SK-N-SH treated with all-trans-retinoic acid at 6 μM for 48 hours (cell line): ENCODE measurements around the gene TOP2B.

Experiments used
- ATAC-seq: fragments of 200-7000 bp; cut with Tn5 transposase; 3 replicates; pipeline ENCODE4 v1.9.1; 2020; ENCODE audit warnings: mild to moderate bottlenecking, moderate library complexity
- ARNTL ChIP-seq: fragments of 450-650 bp; formaldehyde crosslinking; IDR thresholded peaks from 2 replicates; pipeline ENCODE4 v1.5.0; 2020; ENCODE audit warnings: low read depth, mild to moderate bottlenecking, moderate library complexity, borderline replicate concordance
- BACH2 ChIP-seq: fragments of 250-450 bp; sonication (Bioruptor Pico); IDR thresholded peaks from 2 replicates; pipeline ENCODE4 v1.9.0; 2021; ENCODE audit warnings: mild to moderate bottlenecking, borderline replicate concordance
- CREB5 ChIP-seq: fragments of 250-450 bp; sonication (Bioruptor Pico); IDR thresholded peaks from 2 replicates; pipeline ENCODE4 v1.5.1; 2020; ENCODE audit warnings: low read depth, mild to moderate bottlenecking, moderate library complexity
- CSDC2 ChIP-seq: fragments of 250-450 bp; sonication (Bioruptor Pico); IDR thresholded peaks from 2 replicates; pipeline ENCODE4 v1.5.0; 2020; ENCODE audit warnings: mild to moderate bottlenecking, moderate library complexity
- ESRRG ChIP-seq: fragments of 250-450 bp; sonication (Bioruptor Pico); IDR thresholded peaks from 2 replicates; pipeline ENCODE4 v1.6.1; 2021; ENCODE audit warnings: mild to moderate bottlenecking
- GLIS3 ChIP-seq: fragments of 250-450 bp; sonication (Bioruptor Pico); IDR thresholded peaks from 2 replicates; pipeline ENCODE4 v1.5.0; 2020; ENCODE audit warnings: mild to moderate bottlenecking, moderate library complexity
- ISL1 ChIP-seq: fragments of 250-450 bp; sonication (Bioruptor Pico); IDR thresholded peaks from 2 replicates; pipeline ENCODE4 v2.1.2; 2022; ENCODE audit warnings: mild to moderate bottlenecking, moderate library complexity
- OSR1 ChIP-seq: fragments of 250-450 bp; sonication (Bioruptor Pico); IDR thresholded peaks from 2 replicates; pipeline ENCODE4 v1.8.0; 2022; ENCODE audit warnings: moderate library complexity, mild to moderate bottlenecking, inconsistent platforms
- PPARA ChIP-seq: fragments of 250-450 bp; sonication (Bioruptor Pico); IDR thresholded peaks from 2 replicates; pipeline ENCODE4 v1.5.0; 2020; ENCODE audit warnings: mild to moderate bottlenecking, borderline replicate concordance
- RARB ChIP-seq: fragments of 250-450 bp; sonication (Bioruptor Pico); IDR thresholded peaks from 2 replicates; pipeline ENCODE4 v1.8.0; 2021; ENCODE audit warnings: mild to moderate bottlenecking, moderate library complexity
- SNAI2 ChIP-seq: fragments of 250-450 bp; sonication (Bioruptor Pico); IDR thresholded peaks from 2 replicates; pipeline ENCODE4 v1.5.0; 2020; ENCODE audit warnings: mild to moderate bottlenecking, moderate library complexity
- TCF4 ChIP-seq: fragments of 250-450 bp; sonication (Bioruptor Pico); IDR thresholded peaks from 2 replicates; pipeline ENCODE4 v1.8.0; 2021; ENCODE audit warnings: mild to moderate bottlenecking, moderate library complexity, borderline replicate concordance
- TOX ChIP-seq: fragments of 250-450 bp; sonication (Bioruptor Pico); IDR thresholded peaks from 2 replicates; pipeline ENCODE4 v1.8.0; 2021; ENCODE audit warnings: mild to moderate bottlenecking, moderate library complexity, borderline replicate concordance
- TSHZ2 ChIP-seq: fragments of 250-450 bp; sonication (Bioruptor Pico); IDR thresholded peaks from 2 replicates; pipeline ENCODE4 v1.5.0; 2020; ENCODE audit warnings: mild to moderate bottlenecking, moderate library complexity
- ZC3H10 ChIP-seq: fragments of 250-450 bp; sonication (Bioruptor Pico); IDR thresholded peaks from 2 replicates; pipeline ENCODE4 v1.5.1; 2021; ENCODE audit warnings: mild to moderate bottlenecking, moderate library complexity
- ZFP3 ChIP-seq: fragments of 250-450 bp; sonication (Bioruptor Pico); IDR thresholded peaks from 2 replicates; pipeline ENCODE4 v1.5.0; 2020; ENCODE audit warnings: mild to moderate bottlenecking, moderate library complexity
- ZFP30 ChIP-seq: fragments of 450-650 bp; formaldehyde crosslinking; IDR thresholded peaks from 2 replicates; pipeline ENCODE4 v1.5.0; 2022; ENCODE audit warnings: mild to moderate bottlenecking, moderate library complexity
- ZNF565 ChIP-seq: fragments of 450-650 bp; formaldehyde crosslinking; conservative IDR thresholded peaks from 2 replicates; pipeline ENCODE4 v1.5.0; 2020; ENCODE audit warnings: low read depth, mild to moderate bottlenecking, moderate library complexity
- ZNF8 ChIP-seq: fragments of 450-650 bp; formaldehyde crosslinking; IDR thresholded peaks from 2 replicates; pipeline ENCODE4 v1.5.0; 2020; ENCODE audit warnings: mild to moderate bottlenecking, moderate library complexity
- TF ChIP-seq, protein P1 (sequence below): fragments of 250-450 bp; sonication (Bioruptor Pico); IDR thresholded peaks from 2 replicates; pipeline ENCODE4 v1.8.0; 2021; ENCODE audit warnings: low read depth, mild to moderate bottlenecking, moderate library complexity, borderline replicate concordance
- TF ChIP-seq, protein P2 (sequence below): fragments of 250-450 bp; sonication (Bioruptor Pico); IDR thresholded peaks from 2 replicates; pipeline ENCODE4 v1.8.0; 2020; ENCODE audit warnings: mild to moderate bottlenecking, moderate library complexity, borderline replicate concordance

TOP2B gene

GRCh38 chr3:25582242-25582641, 82.5 kb downstream of the TOP2B start:
- peak; percentile 93 for ATAC-seq
- TF ChIP-seq CSDC2 (no peak), OSR1 (no peak), TSHZ2 (CRISPR knock-in tag) (no peak), GLIS3 (CRISPR knock-in tag) (no peak), RARB (CRISPR knock-in tag) (no peak), ZNF565 (no peak), ESRRG (CRISPR knock-in tag) (no peak), ISL1 (no peak), PPARA (CRISPR knock-in tag) (no peak)
- TF ChIP-seq, all 23 proteins: peak for 0

- peak; percentile 76 for ATAC-seq
- TF ChIP-seq GLIS3 (CRISPR knock-in tag) (no peak), ZFP30 (CRISPR knock-in tag) (no peak), ZFP3 (CRISPR knock-in tag) (no peak), SNAI2 (CRISPR knock-in tag) (no peak), PPARA (CRISPR knock-in tag) (no peak), OSR1 (no peak), ISL1 (no peak), ZC3H10 (no peak), TSHZ2 (CRISPR knock-in tag) (no peak), ZNF8 (CRISPR knock-in tag) (no peak), TCF4 (CRISPR knock-in tag) (no peak), ARNTL (CRISPR knock-in tag) (no peak), RARB (CRISPR knock-in tag) (no peak), CSDC2 (no peak)
- TF ChIP-seq, protein P1, sequence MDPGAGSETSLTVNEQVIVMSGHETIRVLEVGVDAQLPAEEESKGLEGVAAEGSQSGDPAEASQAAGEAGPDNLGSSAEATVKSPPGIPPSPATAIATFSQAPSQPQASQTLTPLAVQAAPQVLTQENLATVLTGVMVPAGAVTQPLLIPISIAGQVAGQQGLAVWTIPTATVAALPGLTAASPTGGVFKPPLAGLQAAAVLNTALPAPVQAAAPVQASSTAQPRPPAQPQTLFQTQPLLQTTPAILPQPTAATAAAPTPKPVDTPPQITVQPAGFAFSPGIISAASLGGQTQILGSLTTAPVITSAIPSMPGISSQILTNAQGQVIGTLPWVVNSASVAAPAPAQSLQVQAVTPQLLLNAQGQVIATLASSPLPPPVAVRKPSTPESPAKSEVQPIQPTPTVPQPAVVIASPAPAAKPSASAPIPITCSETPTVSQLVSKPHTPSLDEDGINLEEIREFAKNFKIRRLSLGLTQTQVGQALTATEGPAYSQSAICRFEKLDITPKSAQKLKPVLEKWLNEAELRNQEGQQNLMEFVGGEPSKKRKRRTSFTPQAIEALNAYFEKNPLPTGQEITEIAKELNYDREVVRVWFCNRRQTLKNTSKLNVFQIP (CRISPR knock-in tag), result no peak
Measured at GRCh38 chr3:25581823-25582222, 82.9 kb downstream of the TOP2B start.

GRCh38 chr3:25581335-25581734, 83.4 kb downstream of the TOP2B start:
- TF ChIP-seq SNAI2 (CRISPR knock-in tag) (no peak), ZNF8 (CRISPR knock-in tag) (no peak), ARNTL (CRISPR knock-in tag) (no peak), ZFP30 (CRISPR knock-in tag) (no peak), ESRRG (CRISPR knock-in tag) (no peak), ZC3H10 (no peak), CREB5 (no peak)
- no peak for ATAC-seq

DNA sequence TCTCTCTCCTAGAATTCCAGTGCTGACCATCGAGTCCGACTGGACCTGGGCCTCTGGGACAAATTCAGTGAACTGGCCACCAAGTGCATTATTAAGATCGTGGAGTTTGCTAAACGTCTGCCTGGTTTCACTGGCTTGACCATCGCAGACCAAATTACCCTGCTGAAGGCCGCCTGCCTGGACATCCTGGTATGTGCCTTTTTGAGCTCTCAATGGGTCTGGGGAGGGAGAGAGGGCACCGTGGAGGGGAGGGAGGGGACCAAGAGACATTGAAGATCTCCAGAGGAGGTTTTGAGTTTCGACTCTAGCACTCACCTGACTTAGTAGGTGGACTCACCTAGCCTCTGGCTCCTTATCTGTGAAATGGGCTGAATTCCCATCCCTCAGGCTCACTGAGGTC, 84.2 kb downstream of the TOP2B start:
- ATAC-seq, result no peak
- TF ChIP-seq TOX (CRISPR knock-in tag), result no peak
- no peak for TF ChIP-seq SNAI2 (CRISPR knock-in tag)
- no peak for TF ChIP-seq OSR1
- TF ChIP-seq, protein P2, sequence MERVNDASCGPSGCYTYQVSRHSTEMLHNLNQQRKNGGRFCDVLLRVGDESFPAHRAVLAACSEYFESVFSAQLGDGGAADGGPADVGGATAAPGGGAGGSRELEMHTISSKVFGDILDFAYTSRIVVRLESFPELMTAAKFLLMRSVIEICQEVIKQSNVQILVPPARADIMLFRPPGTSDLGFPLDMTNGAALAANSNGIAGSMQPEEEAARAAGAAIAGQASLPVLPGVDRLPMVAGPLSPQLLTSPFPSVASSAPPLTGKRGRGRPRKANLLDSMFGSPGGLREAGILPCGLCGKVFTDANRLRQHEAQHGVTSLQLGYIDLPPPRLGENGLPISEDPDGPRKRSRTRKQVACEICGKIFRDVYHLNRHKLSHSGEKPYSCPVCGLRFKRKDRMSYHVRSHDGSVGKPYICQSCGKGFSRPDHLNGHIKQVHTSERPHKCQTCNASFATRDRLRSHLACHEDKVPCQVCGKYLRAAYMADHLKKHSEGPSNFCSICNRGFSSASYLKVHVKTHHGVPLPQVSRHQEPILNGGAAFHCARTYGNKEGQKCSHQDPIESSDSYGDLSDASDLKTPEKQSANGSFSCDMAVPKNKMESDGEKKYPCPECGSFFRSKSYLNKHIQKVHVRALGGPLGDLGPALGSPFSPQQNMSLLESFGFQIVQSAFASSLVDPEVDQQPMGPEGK (CRISPR knock-in tag), result no peak
- TF ChIP-seq ZNF8 (CRISPR knock-in tag), result no peak
- TF ChIP-seq ZFP30 (CRISPR knock-in tag), result no peak
- no peak for TF ChIP-seq BACH2 (CRISPR knock-in tag)
- TF ChIP-seq CSDC2, result no peak
- TF ChIP-seq GLIS3 (CRISPR knock-in tag), result no peak
- TF ChIP-seq, protein P1 (CRISPR knock-in tag), result no peak
- no peak for TF ChIP-seq RARB (CRISPR knock-in tag)
